Stimulated activated CD8-positive, alpha-beta memory T cell treated with anti-CD3 and anti-CD28 coated beads, Interleukin-4, amount 100 ng/mL, for 4 hours (primary cell): ENCODE results near the gene CCR6.
"Not testable (repeated sequence)": the region's sequence is repeated elsewhere in the genome, so short reads cannot be mapped to it uniquely, and the experiment has no call there.

ENCODE experiments used
- DNase-seq, 2 donors: peaks; one replicate each; pipeline ENCODE4 v3.0.0-alpha.2; 2020; ENCODE audit warnings: low read depth in 2 of 2, low spot score in 1 of 2

The CCR6 gene

GRCh38 chr6:167122827-167123657 is at the start of gene CCR6:
Gene CCR6 (plus strand): TSS chr6:167123096. CDS start chr6:167136135, 13,039 bp downstream.
- DNase-seq: no peak

- DNase-seq: no peak
These were observed 49.1 kb upstream of the CCR6 start for GRCh38 chr6:167073679-167074274.

DNA sequence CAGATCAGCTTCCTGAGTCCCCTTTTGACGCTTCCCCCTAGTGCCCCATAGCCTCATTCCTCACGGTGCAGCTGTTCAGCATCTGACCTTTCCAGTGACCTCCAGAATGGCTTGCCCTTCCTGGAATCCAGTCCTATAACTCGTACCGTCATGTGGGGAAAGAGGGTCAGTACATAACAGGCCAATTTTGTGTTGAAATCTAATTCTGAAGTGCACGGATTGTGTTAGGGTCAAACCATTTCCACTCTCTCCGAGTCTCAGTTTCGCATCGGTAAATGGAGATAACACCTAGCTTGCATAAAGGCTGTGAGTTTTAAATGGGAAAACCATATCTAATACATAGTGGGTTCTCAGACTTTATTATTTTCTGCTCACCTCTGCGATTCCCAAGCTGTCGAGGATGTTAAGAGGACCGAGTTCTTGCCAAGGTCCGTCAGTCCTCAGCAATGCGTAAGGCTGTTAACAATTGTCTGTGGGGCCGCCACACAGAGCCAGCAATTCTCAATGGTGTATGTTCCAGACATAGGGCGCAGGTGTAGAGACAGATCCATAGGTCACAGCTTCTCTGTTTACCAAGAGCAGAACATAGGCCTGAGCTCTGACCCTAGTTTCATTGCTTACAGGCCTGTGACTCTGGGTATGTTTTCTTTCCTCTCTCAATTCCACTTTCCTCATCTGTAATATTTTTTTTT is 45.5 kb upstream of the CCR6 start:
- DNase-seq: no peak

DNA sequence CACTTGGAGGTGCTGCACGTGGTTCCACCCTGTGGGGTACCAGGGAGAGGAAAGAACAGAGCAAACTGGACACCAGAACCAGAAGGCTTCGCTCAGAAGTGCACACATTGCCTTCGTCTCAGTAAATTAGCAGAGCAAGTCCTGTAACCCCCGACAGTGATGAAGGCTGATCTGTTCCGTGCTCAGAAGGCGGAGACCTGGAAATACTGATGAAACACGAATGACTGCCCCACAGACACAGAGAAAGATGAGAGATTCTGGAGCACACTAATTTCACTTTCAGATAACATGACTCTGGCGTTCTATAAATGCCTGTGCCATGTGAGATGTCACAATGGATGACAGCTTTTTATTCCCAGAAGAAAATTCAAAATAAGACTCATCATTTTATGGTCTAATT is 44.2 kb upstream of the CCR6 start:
- no peak for DNase-seq

- DNase-seq: peak in 1 of 2 donors; percentile 22
These were observed 43.0 kb upstream of the CCR6 start for GRCh38 chr6:167079853-167080297.

DNA sequence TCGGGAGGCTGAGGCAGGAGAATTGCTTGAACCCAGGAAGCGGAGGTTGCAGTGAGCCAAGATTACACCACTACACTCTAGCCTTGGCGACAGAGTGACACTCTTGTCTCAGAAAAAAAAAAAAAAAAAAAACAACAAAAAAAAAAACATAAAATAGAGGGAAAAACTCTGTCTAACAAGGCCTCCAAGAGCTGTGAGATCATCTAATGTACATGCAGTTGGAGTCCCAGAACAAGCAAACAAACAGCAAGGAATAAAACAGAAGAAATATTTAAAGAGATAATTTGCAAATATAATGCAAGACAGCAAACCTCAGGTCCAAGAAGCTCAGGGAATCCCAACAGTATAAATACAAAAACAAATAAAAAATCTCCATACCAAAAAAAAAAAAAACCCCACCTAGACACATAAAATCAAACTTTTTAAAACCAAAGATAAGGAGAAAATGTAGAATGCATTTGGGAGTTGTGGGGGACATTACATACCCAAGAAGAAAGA is 35.0 kb upstream of the CCR6 start:
- no peak for DNase-seq

DNA sequence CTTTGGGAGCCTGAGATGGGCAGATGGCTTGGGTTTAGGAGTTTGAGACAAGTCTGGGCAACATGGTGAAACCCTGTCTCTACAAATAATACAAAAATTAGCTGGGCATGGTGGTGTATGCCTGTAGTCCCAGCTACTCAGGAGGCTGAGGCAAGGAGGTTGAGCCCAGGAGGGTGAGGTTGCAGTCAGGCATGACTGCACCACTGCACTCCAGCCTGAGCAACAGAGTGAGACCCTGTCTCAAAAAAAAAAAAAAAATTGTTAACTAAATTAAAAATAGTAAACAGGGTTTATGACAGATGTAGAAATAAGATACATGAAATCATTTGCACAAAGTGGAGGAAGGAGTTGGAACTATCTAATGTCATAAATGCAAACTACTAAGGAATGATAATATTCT is 34.2 kb upstream of the CCR6 start:
- DNase-seq: not testable (repeated sequence)

DNA sequence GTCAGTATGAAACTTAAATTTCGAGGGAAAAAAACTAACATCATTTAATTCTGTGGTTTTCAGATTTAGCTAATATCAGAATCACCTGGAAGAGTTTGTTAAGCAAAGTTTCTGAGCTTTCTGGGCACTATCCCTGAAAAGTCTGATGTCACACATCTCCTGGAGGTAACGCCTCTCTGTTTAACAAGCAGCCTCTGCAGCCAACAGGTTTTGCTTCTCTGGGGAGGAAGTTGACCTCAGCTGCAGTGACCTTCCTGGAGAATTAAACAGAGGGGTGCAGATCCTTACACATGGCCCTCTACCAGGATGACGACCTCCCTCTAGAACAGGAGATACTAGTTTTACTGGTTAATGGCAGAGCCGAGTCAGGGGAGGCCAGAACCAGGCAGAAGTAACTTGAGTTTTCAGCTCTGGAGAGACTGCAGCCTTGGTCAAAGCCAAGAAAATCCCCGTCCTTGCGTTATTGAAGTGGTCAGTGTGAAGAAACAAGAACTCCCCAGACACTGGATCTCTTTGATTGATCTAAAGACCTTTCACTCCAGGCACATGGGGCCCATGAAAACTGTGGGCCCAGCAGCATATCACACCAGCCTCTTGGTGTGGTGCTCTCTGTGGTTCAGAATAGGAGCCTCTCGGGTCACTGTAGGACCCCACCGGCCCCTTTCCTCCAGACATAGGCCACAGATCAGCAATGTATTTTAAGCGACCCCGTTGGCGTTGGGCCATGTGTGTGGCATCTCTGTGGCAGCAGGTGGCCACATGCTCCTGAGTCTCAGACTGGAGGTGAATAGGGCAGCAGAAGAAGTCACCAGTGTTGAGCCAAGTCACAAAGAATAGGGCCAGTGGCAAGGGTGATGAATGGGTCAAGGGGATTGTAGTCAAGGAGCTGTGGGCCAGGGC is 33.4 kb upstream of the CCR6 start:
- no peak for DNase-seq

DNA sequence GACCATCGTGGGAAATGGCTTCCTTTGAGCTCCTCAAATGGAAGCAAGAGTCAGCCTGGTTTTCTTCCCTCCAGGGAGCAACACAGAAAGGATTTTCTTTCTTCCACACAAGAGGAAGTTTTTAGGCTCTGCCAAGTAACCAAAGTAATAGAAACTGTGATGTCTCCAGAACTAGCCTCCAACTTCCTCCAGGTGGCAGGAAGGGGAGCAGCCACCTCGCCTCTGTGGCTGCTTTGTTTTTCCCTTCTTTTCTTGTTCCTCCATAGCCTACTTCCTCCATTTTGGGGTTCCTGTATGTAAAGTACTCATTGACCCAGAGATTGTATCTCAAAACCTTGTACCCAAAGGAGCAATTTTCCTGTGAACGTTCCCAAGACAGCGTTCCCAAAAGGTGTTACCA is 32.7 kb upstream of the CCR6 start:
- DNase-seq: no peak

DNA sequence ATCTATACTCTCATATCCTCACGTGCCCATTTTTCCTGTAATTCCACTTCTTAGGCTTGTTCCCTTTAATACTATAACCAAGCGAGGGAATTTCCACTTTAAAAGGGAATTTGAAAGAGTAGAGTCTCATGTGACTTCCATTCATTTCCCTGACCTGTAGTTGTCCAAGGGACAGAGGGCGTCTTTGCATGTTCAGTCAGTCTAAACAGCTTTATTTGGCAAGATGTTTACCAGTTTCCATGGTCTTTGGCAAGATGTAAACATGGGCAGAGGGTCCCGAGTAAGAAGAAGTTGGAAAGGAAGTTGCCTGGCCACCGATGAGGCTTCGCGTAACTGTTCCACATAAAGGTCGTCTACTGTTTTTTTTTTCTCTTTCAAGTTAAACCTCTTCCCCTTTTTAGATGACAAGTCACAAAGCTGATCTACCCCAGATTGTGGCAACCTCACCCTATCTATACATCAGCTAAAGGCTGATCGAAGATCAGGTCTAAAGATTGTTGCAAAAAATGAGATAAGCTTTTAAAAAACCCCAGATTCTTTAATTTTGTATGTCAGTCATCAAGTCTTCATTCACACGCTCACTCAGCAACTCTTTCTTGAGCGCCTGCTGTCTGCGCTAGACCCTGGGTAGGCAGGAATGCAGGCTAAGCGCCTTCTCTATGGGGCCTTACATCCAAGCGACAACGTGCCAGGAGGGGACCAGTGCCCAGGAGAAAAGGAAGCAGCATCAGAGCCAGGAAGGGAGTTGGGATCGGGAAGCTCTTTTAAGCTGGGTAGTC is 31.7 kb upstream of the CCR6 start:
- DNase-seq: no peak

GRCh38 chr6:167091805-167092107 is 31.1 kb upstream of the CCR6 start:
- DNase-seq: no peak

- DNase-seq: no peak
These were observed 30.1 kb upstream of the CCR6 start for GRCh38 chr6:167092672-167093339.

DNA sequence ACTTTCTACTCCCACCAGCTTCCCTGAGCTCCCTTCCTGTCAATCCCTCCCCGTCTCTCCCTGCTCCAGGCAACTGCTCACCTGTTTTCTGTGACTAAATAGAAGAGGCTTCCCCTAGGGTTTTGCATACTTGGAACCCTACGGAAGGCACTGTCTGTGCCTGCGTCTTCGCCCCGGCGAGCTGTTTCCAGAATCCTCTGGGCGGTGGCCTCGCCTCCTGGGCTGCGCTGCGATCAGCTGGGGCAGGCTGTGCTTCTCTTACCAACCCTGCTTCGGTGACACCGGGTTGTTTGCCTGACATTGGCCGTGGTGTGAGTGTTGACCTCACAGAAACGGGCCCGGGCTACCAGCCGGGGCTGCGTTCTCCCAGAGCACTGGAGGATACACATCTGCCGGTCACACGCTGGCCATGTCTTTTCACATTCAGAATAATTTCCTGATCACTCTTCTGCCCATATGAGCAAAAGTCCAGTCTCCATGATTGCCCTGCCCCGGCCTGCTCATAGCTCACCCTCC is 29.4 kb upstream of the CCR6 start:
- no peak for DNase-seq

- DNase-seq: peak; percentile 53 to 76
These were observed 28.9 kb upstream of the CCR6 start for GRCh38 chr6:167093922-167094432.

DNA sequence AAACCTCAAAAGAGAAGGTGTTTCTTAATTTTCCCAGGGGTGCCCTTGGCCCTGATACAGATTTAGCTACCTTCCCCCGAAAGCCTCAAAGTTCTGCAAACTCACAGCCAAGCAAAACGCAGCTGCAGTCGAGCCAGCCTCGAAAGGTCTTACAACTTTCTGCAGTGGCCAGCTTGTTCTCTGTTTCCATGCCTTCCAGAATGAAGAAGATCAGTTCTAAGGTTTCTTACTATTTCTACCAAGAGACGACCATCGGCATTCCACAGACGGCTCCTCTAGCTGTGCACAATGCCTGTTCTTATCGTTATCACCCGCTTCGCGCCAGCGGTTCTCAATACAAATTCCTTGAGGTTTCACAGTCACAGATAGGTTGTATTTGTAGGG is 28.5 kb upstream of the CCR6 start:
- DNase-seq: no peak

DNA sequence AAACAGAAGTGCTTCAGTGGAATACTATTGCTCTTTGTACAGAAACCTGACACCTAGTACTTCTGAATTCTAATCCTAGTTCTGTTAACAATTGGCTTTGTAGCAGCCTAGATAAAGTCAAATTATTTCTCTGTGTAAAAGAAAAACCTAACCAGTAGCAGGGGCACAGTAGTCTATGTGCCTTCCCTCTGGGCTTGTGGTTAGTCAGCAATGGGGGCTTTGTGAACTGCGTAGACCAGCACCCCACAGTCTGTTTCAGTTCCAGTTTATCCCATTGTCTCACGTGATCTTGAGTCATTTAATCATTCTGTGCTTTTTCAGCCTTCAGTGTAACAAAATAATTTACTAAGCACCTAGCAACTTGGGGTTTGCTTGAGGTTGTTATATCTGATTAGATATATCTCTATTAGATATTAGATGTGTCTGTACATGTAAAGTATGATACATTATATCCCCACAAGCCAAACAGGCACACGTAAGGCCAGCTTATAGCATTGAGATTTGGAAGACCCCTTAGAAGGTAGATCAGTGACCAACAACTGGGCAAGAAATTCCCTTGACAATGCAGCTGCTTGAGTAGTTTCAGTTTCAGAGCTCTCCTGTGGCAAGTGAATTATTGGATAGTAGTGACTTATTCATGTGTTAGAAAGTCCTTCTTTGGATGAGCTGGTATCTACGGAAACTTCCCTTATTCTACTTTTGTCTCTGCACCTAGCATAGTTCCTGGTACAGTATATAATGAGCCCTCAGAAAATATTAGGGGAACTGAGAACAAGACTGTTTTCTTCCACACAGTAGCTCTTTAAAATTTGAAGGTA is 27.9 kb upstream of the CCR6 start:
- no peak for DNase-seq

GRCh38 chr6:167095888-167096287 is 27.0 kb upstream of the CCR6 start:
- DNase-seq: no peak

GRCh38 chr6:167096991-167097390 is 25.9 kb upstream of the CCR6 start:
- DNase-seq: no peak
